CD4-positive, alpha-beta T cell treated with Interleukin-15 for 4 hours (primary cell): ENCODE measurements around the gene ALB.

Source experiments
- DNase-seq: peaks from one replicate; pipeline ENCODE4 v3.0.0-alpha.2; 2020; ENCODE audit warnings: low spot score

ALB gene

GRCh38 chr4:73409012-73409862, 5.2 kb downstream of the ALB start:
- DNase-seq: no peak

DNA sequence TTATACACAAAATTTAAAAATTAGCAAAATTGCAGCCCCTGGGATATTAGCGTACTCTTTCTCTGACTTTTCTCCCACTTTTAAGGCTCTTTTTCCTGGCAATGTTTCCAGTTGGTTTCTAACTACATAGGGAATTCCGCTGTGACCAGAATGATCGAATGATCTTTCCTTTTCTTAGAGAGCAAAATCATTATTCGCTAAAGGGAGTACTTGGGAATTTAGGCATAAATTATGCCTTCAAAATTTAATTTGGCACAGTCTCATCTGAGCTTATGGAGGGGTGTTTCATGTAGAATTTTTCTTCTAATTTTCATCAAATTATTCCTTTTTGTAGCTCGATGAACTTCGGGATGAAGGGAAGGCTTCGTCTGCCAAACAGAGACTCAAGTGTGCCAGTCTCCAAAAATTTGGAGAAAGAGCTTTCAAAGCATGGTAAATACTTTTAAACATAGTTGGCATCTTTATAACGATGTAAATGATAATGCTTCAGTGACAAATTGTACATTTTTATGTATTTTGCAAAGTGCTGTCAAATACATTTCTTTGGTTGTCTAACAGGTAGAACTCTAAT, 6.0 kb downstream of the ALB start:
- DNase-seq: no peak

- no peak for DNase-seq
Measured at GRCh38 chr4:73410916-73411730, 7.0 kb downstream of the ALB start.

GRCh38 chr4:73411731-73412414, 7.8 kb downstream of the ALB start:
- DNase-seq: no peak

DNA sequence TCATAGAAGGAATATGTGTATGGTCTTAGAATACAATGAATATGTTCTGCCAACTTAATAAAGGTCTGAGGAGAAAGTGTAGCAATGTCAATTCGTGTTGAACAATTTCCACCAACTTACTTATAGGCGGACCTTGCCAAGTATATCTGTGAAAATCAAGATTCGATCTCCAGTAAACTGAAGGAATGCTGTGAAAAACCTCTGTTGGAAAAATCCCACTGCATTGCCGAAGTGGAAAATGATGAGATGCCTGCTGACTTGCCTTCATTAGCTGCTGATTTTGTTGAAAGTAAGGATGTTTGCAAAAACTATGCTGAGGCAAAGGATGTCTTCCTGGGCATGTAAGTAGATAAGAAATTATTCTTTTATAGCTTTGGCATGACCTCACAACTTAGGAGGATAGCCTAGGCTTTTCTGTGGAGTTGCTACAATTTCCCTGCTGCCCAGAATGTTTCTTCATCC, 9.2 kb downstream of the ALB start:
- no peak for DNase-seq

- DNase-seq: no peak
Measured at GRCh38 chr4:73414936-73415271, 10.8 kb downstream of the ALB start.

DNA sequence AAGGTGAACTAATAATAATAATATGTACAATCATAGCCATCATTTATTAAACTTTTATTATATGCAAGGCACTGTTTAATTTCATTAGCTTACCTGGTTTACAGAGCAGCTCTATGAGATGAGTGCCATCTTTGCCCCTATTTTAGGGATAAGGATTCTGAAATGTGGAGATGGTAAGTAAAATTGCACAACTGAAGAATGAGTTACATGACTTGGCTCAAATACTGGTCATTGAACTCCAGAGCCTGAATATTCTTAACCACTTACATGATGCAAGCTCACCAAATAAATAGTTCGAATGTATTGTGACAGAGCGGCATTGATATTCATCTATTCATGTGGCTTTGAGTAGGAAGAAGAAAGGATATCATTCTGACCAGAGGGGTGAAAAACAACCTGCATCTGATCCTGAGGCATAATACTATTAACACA, 11.7 kb downstream of the ALB start:
- no peak for DNase-seq

DNA sequence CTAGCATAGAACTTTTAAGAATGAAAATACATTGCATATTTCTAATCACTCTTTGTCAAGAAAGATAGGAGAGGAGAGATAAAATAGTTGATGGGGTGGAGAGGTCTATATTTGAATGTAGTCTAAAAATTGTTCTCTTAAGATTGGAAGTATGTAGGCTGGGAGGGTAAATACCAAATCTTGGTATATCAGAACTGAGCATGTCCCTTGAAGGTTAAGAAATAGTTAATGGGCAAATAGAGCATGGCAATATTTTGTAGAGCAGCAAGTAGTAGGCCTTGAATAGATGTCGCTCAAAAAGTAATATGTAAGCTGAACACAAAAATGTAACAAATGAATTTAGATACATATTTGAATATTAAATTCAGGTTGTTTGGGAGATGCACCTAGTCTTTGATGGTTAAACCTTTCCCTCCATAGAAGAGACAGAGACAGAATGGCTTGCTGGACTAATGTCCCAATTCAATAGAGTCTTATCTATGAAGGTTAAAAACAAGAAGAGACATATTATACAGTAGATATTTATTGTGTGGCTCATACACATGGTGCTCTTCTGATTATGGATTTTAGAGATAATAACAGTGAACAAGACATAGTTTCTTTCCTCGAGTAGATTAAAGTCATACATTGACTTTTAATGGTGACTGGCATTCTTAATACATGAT, 12.5 kb downstream of the ALB start:
- DNase-seq: no peak

DNA sequence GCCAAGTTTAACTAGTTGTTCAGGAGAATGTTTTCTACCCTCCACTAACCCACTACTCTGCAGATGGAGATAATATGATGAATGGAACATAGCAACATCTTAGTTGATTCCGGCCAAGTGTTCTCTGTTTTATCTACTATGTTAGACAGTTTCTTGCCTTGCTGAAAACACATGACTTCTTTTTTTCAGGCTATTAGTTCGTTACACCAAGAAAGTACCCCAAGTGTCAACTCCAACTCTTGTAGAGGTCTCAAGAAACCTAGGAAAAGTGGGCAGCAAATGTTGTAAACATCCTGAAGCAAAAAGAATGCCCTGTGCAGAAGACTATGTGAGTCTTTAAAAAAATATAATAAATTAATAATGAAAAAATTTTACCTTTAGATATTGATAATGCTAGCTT, 13.3 kb downstream of the ALB start:
- no peak for DNase-seq

GRCh38 chr4:73417973-73418372, 13.9 kb downstream of the ALB start:
- DNase-seq: no peak

- no peak for DNase-seq
Measured at GRCh38 chr4:73418677-73419076, 14.6 kb downstream of the ALB start.

GRCh38 chr4:73419106-73420038, 15.3 kb downstream of the ALB start:
- DNase-seq: no peak

- no peak for DNase-seq
Measured at GRCh38 chr4:73420615-73421014, 16.5 kb downstream of the ALB start.

- no peak for DNase-seq
Measured at GRCh38 chr4:73421708-73422457, 17.8 kb downstream of the ALB start.

DNA sequence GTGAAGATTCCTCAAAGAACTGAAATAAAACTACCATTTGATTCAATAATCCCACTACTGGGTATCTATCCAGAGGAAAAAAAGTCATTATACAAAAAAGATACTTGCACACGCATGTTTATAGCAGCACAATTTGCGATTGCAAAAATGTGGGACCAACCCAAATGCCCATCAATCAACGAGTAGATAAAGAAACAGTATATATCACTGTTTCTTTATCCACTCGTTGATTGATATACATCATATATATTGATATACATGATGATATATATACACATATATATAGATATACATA, 18.3 kb downstream of the ALB start:
- DNase-seq: no peak

GRCh38 chr4:73423184-73423583, 19.1 kb downstream of the ALB start:
- DNase-seq: no peak

DNA sequence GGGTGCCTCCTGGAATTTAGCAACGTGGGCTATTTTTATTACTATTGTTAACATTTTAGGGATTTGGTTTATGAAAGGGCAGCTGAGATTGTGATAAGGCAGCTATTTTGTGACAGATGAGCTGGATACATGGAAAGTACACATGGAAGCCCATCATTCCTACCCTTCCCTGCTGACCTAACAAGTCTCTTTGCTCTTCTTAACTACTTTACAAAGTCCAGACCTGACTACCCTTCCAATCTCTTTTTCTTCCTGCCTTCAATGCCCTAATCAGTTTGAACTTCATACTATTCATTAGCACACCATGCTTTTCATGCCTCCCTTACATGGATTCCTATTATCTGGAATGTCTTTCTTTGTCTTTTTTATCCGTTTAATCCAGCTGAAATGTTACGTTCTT, 22.6 kb downstream of the ALB start:
- DNase-seq: no peak

GRCh38 chr4:73429118-73429517, 25.0 kb downstream of the ALB start:
- DNase-seq: no peak

DNA sequence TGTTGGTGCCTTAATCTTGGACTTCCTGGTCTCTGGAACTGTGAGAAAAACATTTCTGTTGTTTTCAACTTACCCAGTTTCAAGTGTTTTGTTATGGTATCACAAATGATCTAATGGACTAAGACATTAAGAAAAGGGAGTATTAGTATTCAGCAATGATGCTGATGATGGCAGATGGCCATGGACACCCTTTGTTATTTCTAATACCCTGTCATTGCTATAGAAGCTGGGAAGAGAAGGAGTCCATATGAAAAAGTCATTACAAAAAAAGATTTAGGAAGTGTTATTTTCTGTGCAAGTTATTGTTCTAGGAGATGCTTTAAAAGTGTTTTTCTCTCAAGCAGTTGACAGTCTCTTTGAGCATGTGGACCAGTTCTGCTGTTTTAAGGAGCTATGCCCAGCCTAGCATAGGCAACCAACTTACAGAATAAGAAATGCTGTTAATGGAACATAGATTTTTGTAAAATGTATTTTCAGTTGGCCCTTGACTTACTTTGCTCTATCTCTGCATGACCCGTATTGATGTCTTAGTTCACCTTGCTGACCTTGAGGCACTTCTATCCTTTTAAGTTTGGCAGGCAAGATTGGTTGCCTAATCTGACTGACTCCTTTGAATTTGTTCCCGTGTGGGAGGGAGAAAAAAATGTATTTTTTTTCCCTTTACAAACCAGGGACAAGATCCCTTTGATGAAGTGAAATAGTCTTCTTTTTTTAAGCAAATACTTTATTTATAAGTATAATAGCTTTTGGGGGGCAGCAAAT, 25.9 kb downstream of the ALB start:
- DNase-seq: no peak

DNA sequence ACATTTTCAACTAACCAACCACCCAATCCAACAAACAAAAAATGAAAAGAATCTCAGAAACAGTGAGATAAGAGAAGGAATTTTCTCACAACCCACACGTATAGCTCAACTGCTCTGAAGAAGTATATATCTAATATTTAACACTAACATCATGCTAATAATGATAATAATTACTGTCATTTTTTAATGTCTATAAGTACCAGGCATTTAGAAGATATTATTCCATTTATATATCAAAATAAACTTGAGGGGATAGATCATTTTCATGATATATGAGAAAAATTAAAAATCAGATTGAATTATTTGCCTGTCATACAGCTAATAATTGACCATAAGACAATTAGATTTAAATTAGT, 27.7 kb downstream of the ALB start:
- no peak for DNase-seq
